ENCODE measurements around the gene OPCML. TPM values are rescaled to one million over a fixed set of nuclear protein-coding genes. Genes with fewer than 3 reads are reported as not detected.

The OPCML gene
- polyA plus RNA-seq, 1 donor from 2014 or later = 11.6 TPM

DNA sequence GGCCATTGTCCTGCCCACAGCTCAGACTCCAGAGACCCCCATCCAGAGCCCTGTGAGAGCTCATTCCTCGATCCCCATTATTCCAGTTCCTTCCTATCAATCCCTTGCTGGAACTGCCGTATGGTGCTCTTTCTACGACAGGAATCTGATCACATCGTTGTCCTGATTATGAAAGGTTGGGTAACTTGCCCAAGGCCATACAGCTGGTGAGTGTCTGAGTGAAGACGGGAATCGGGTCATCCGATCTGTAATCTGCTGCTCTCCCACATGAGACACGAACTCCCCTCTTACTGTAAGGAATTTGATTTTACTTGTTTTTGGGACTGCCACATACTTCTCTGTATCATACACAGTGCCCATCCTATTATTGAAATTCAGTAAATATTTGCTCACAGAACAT is 149.1 kb downstream of the OPCML start:
- Histone ChIP-seq H3K9ac (ENCODE audit: low read length) (no peak overlapping the region), H3K4me3 (ENCODE audit: low read length) (no peak overlapping the region)

DNA sequence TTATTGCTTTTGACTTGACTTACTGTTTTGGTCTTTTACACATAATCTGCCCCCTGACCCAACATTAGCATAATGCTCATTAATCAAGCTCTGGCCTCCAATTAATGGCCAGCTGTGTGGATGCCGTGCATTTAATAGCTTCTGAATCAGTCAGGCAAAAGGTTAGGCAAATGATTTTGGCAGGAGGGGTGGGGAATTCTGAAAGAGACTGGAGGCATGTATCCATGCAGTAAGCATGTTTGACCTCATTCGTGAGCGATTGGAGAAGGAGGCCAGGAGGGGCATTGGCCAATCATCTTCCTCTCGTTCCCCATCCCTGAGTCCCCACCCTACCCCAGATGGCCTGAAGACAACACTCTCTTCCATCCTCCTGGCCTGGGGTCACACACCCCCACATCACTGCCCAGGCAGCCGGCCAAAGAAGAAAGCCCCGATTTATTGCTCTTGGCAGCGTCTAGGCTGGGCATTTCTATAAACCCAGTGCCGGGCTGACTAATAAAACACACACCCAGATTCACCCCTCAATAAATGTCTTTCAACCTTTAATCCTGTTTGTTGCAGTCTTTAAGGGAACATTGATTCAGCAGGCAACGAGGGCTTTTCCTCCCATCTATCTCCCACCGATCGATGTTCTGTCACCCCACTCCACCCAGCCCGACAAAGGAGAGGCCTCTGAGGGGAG is 150.0 kb downstream of the OPCML start:
- Histone ChIP-seq H3K4me2 (ENCODE audit: low read length) (no peak overlapping the region), H3K79me2 (replicated peaks; ENCODE audit: insufficient read depth, low read length) (no peaks in the 10 kb centered on the region), H2AFZ (ENCODE audit: low read depth, low read length) (no peak overlapping the region), H3K27ac (ENCODE audit: low read length) (no peak overlapping the region), H3K4me3 (ENCODE audit: low read length) (no peak overlapping the region), H3K36me3 (ENCODE audit: insufficient read depth, low read length) (no peaks in the 10 kb centered on the region), H3K27me3 (ENCODE audit: insufficient read depth, low read depth, low read length) (no peaks in the 10 kb centered on the region), H3K9me3 (ENCODE audit: low read length) (no peaks in the 10 kb centered on the region), H4K20me1 (ENCODE audit: insufficient read depth) (no peaks in the 10 kb centered on the region), H3F3A (ENCODE audit: insufficient read depth, low read length, poor library complexity, severe bottlenecking) (no peaks in the 10 kb centered on the region), H3K9me2 (ENCODE audit: insufficient read depth, low read length) (no peaks in the 10 kb centered on the region), H3K9ac (ENCODE audit: low read length) (no peak overlapping the region)
- no peak for TF ChIP-seq SMC3 (conservative IDR thresholded peaks at IDR 0.05; ENCODE audit: poor library complexity)
- TF ChIP-seq MXI1 (conservative IDR thresholded peaks at IDR 0.05; ENCODE audit: poor library complexity, severe bottlenecking) = no peak
- no peak for TF ChIP-seq POLR2AphosphoS5 (IDR thresholded peaks at IDR 0.05)
- TF ChIP-seq, protein P1, sequence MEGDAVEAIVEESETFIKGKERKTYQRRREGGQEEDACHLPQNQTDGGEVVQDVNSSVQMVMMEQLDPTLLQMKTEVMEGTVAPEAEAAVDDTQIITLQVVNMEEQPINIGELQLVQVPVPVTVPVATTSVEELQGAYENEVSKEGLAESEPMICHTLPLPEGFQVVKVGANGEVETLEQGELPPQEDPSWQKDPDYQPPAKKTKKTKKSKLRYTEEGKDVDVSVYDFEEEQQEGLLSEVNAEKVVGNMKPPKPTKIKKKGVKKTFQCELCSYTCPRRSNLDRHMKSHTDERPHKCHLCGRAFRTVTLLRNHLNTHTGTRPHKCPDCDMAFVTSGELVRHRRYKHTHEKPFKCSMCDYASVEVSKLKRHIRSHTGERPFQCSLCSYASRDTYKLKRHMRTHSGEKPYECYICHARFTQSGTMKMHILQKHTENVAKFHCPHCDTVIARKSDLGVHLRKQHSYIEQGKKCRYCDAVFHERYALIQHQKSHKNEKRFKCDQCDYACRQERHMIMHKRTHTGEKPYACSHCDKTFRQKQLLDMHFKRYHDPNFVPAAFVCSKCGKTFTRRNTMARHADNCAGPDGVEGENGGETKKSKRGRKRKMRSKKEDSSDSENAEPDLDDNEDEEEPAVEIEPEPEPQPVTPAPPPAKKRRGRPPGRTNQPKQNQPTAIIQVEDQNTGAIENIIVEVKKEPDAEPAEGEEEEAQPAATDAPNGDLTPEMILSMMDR (IDR thresholded peaks at IDR 0.05; ENCODE audit: poor library complexity, severe bottlenecking) = no peak
- TF ChIP-seq RAD21 (conservative IDR thresholded peaks at IDR 0.05) = no peak
- TF ChIP-seq TAF1 (IDR thresholded peaks at IDR 0.05; ENCODE audit: low read depth) = no peak
- TF ChIP-seq, protein P2, sequence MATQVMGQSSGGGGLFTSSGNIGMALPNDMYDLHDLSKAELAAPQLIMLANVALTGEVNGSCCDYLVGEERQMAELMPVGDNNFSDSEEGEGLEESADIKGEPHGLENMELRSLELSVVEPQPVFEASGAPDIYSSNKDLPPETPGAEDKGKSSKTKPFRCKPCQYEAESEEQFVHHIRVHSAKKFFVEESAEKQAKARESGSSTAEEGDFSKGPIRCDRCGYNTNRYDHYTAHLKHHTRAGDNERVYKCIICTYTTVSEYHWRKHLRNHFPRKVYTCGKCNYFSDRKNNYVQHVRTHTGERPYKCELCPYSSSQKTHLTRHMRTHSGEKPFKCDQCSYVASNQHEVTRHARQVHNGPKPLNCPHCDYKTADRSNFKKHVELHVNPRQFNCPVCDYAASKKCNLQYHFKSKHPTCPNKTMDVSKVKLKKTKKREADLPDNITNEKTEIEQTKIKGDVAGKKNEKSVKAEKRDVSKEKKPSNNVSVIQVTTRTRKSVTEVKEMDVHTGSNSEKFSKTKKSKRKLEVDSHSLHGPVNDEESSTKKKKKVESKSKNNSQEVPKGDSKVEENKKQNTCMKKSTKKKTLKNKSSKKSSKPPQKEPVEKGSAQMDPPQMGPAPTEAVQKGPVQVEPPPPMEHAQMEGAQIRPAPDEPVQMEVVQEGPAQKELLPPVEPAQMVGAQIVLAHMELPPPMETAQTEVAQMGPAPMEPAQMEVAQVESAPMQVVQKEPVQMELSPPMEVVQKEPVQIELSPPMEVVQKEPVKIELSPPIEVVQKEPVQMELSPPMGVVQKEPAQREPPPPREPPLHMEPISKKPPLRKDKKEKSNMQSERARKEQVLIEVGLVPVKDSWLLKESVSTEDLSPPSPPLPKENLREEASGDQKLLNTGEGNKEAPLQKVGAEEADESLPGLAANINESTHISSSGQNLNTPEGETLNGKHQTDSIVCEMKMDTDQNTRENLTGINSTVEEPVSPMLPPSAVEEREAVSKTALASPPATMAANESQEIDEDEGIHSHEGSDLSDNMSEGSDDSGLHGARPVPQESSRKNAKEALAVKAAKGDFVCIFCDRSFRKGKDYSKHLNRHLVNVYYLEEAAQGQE (IDR thresholded peaks at IDR 0.05; ENCODE audit: borderline replicate concordance) = no peak
- no peak for TF ChIP-seq EZH2 (IDR thresholded peaks at IDR 0.05; ENCODE audit: borderline replicate concordance, insufficient read depth, low read length, poor library complexity, severe bottlenecking)

More for the DNA sequence above, 149.1 kb downstream of the OPCML start:
- H3K79me2 ChIP-seq (replicated peaks; ENCODE audit: insufficient read depth, low read length) = no peaks in the 10 kb centered on the region
- H2AFZ ChIP-seq (ENCODE audit: low read depth, low read length) = no peak overlapping the region
- no peaks in the 10 kb centered on the region for H3F3A ChIP-seq (ENCODE audit: insufficient read depth, low read length, poor library complexity, severe bottlenecking)
- no peaks in the 10 kb centered on the region for H3K27me3 ChIP-seq (ENCODE audit: insufficient read depth, low read depth, low read length)
- no peak overlapping the region for H3K27ac ChIP-seq (ENCODE audit: low read length)
- H3K9me3 ChIP-seq (ENCODE audit: low read length) = no peaks in the 10 kb centered on the region
- no peak for TF ChIP-seq EP300 (conservative IDR thresholded peaks at IDR 0.05; ENCODE audit: poor library complexity, severe bottlenecking)
- TF ChIP-seq POLR2AphosphoS5 (IDR thresholded peaks at IDR 0.05) = no peak
- TF ChIP-seq TAF1 (IDR thresholded peaks at IDR 0.05; ENCODE audit: low read depth) = no peak
- no peak for TF ChIP-seq MXI1 (conservative IDR thresholded peaks at IDR 0.05; ENCODE audit: poor library complexity, severe bottlenecking)
- TF ChIP-seq EZH2 (IDR thresholded peaks at IDR 0.05; ENCODE audit: borderline replicate concordance, insufficient read depth, low read length, poor library complexity, severe bottlenecking) = no peak
- TF ChIP-seq, protein P2 (IDR thresholded peaks at IDR 0.05; ENCODE audit: borderline replicate concordance) = no peak
- TF ChIP-seq SMC3 (conservative IDR thresholded peaks at IDR 0.05; ENCODE audit: poor library complexity) = no peak
- TF ChIP-seq, protein P1 (IDR thresholded peaks at IDR 0.05; ENCODE audit: poor library complexity, severe bottlenecking) = no peak
- no peak for TF ChIP-seq RAD21 (conservative IDR thresholded peaks at IDR 0.05)
- H3K36me3 ChIP-seq (ENCODE audit: insufficient read depth, low read length) = no peaks in the 10 kb centered on the region
- H3K4me2 ChIP-seq (ENCODE audit: low read length) = no peak overlapping the region
- no peaks in the 10 kb centered on the region for H4K20me1 ChIP-seq (ENCODE audit: insufficient read depth)
- H3K9me2 ChIP-seq (ENCODE audit: insufficient read depth, low read length) = no peaks in the 10 kb centered on the region
